Naive thymus-derived CD4-positive, alpha-beta T cell (primary cell): ENCODE data around the gene ARHGEF25. TPM values are rescaled to one million over a fixed set of nuclear protein-coding genes. Genes with fewer than 3 reads are reported as not detected.

Experiments
- ATAC-seq: fragments of 150-1000 bp; cut with Tn5 transposase; 2 replicates; pipeline ENCODE4 v1.10.0; 2021; ENCODE audit warnings: mild to moderate bottlenecking, moderate library complexity
- CTCF ChIA-PET: fragments of 350-600 bp; sonication (Branson Sonifier 250); formaldehyde crosslinking; loops from one replicate; lab custom pipeline; 2021; ENCODE audit warnings: antibody characterized with exemption; lab: Charles Lee
- POLR2A ChIA-PET: fragments of 350-600 bp; sonication (Branson Sonifier 250); formaldehyde crosslinking; loops from one replicate; lab custom pipeline; 2021; ENCODE audit warnings: antibody characterized with exemption, inconsistent platforms; lab: Charles Lee
- DNase-seq, 9 donors: peaks; one replicate each; pipeline versions ENCODE4 v3.0.0 to v3.0.0-alpha.2; 2020 to 2022; ENCODE audit warnings: mixed read lengths in 1 of 9
- H3K27ac ChIP-seq: one replicate; pipeline ENCODE4 v1.7.0; 2013; ENCODE audit warnings: mild to moderate bottlenecking, low read depth, low read length, moderate library complexity
- H3K27me3 ChIP-seq, 2 donors: one replicate each; pipeline ENCODE4 v1.7.0; 2013; ENCODE audit warnings: low read length in 2 of 2, mild to moderate bottlenecking in 2 of 2, moderate library complexity in 2 of 2; ENCODE audit not compliant: control insufficient read depth in 2 of 2, insufficient read depth in 2 of 2
- H3K36me3 ChIP-seq, 3 experiments: 1 replicate in 2 of 3; 2 replicates in 1 of 3; pipeline ENCODE4 v1.7.0; 2013; ENCODE audit warnings: low read length in 3 of 3, mild to moderate bottlenecking in 3 of 3, moderate library complexity in 1 of 3; ENCODE audit not compliant: insufficient read depth in 3 of 3, control insufficient read depth in 2 of 3
- H3K4me1 ChIP-seq, 2 donors: one replicate each; pipeline ENCODE4 v1.7.0; 2013; ENCODE audit warnings: low read length in 2 of 2, mild to moderate bottlenecking in 2 of 2, moderate library complexity in 1 of 2; ENCODE audit not compliant: control insufficient read depth in 2 of 2, insufficient read depth in 2 of 2
- H3K4me3 ChIP-seq: 2 replicates; pipeline ENCODE4 v1.7.0; 2013; ENCODE audit warnings: mild to moderate bottlenecking, low read length
- H3K9me3 ChIP-seq, 3 experiments: 1 replicate in 2 of 3; 2 replicates in 1 of 3; pipeline ENCODE4 v1.7.0; 2013; ENCODE audit warnings: low read length in 3 of 3; ENCODE audit not compliant: control insufficient read depth in 2 of 3
- H3K27ac Mint-ChIP-seq, 9 donors: one replicate each; pipeline ENCODE4 v1.8.0; 2020 to 2022; ENCODE audit warnings: mixed read lengths in 9 of 9, mild to moderate bottlenecking in 8 of 9, moderate library complexity in 5 of 9, inconsistent platforms in 2 of 9
- H3K27me3 Mint-ChIP-seq, 5 donors: one replicate each; pipeline ENCODE4 v1.8.0; 2021 to 2022; ENCODE audit warnings: mixed read lengths in 5 of 5, mild to moderate bottlenecking in 1 of 5
- H3K36me3 Mint-ChIP-seq, 5 donors: one replicate each; pipeline ENCODE4 v1.8.0; 2020 to 2022; ENCODE audit warnings: mixed read lengths in 5 of 5, mild to moderate bottlenecking in 3 of 5, inconsistent platforms in 1 of 5
- H3K4me1 Mint-ChIP-seq, 7 donors: one replicate each; pipeline ENCODE4 v1.8.0; 2020 to 2022; ENCODE audit warnings: mixed read lengths in 7 of 7, mild to moderate bottlenecking in 3 of 7, inconsistent platforms in 1 of 7
- H3K4me3 Mint-ChIP-seq, 10 donors: one replicate each; pipeline ENCODE4 v1.8.0; 2020 to 2022; ENCODE audit warnings: mild to moderate bottlenecking in 10 of 10, mixed read lengths in 10 of 10, moderate library complexity in 6 of 10, inconsistent platforms in 2 of 10
- H3K9me3 Mint-ChIP-seq, 11 donors: one replicate each; pipeline ENCODE4 v1.8.0; 2020 to 2022; ENCODE audit warnings: mixed read lengths in 11 of 11, mild to moderate bottlenecking in 4 of 11, inconsistent platforms in 1 of 11, moderate library complexity in 1 of 11
- intact Hi-C, 2 donors: fragments of 100-400 bp; cut with micrococcal nuclease; formaldehyde crosslinking; loops; one replicate each; pipeline ENCODE4 v1.15.1; 2023
- polyA plus RNA-seq, 2 donors: library from polyadenylated mRNA; unstranded; fragments of 300-500 nt; fragmentation: Illumina TruSeq; gene quantifications; one replicate each; pipeline ENCODE4 v1.2.3, GENCODE V29; 2021
- total RNA-seq, 6 experiments: library from RNA in 5 of 6; stranded (reverse) in 5 of 6; gene quantifications; 1 replicate in 5 of 6; 2 replicates in 1 of 6; pipeline ENCODE4 v1.2.3 and lab custom pipeline; 2021 to 2026

The ARHGEF25 gene
- total and polyA plus RNA-seq, 7 experiments from 2014 or later = 0.29 to 1.2 (median 0.84) TPM; not detected in 2

GRCh38 chr12:57609101-57609780 lies 2.0 kb upstream of the ARHGEF25 start:
- Mint-ChIP-seq H3K36me3 (peaks cover 0 to 13% (median 0%) of the 10 kb centered on the region in 5 donors), H3K27ac (no peak overlapping the region), H3K4me1 (peaks cover 7 to 35% (median 22%) of the 10 kb centered on the region in 7 donors), H3K4me3 (peak overlapping the region in 1 of 10 donors; percentile 25), H3K9me3 (no peaks in the 10 kb centered on the region), H3K27me3 (peaks cover 0 to 37% (median 12%) of the 10 kb centered on the region in 5 donors)
- no peak overlapping the region for H3K4me3 ChIP-seq
- DNase-seq (no peak), ATAC-seq (no peak)
- no peak overlapping the region for H3K27ac ChIP-seq
- H3K36me3 ChIP-seq = no peaks in the 10 kb centered on the region
- H3K9me3 ChIP-seq = no peaks in the 10 kb centered on the region
- CTCF ChIA-PET = interaction anchor here (1.0 kb wide), 1 partner anchor 151 kb away, joined by 3 read pairs; no protein-coding TSS in a partner anchor
- H3K4me1 ChIP-seq = peaks cover 10 to 19% of the 10 kb centered on the region in 2 donors
- POLR2A ChIA-PET = interaction anchor here (0.9 to 1.0 kb wide), 2 partner anchors 18 to 19 kb away, joined by 3 to 4 read pairs; partner anchors contain the start of gene PIP4K2C
- H3K27me3 ChIP-seq = peaks cover 0 to 2% of the 10 kb centered on the region in 2 donors
- intact Hi-C loops = no loop called here

GRCh38 chr12:57609781-57610553 lies 1.3 kb upstream of the ARHGEF25 start:
- intact Hi-C loops = no loop called here
- H3K36me3 ChIP-seq = no peaks in the 10 kb centered on the region

GRCh38 chr12:57610554-57611107 lies 604 bp upstream of the ARHGEF25 start:
- DNase-seq = no peak
- Mint-ChIP-seq H3K27me3 (peaks cover 0 to 49% (median 18%) of the 10 kb centered on the region in 5 donors), H3K36me3 (peaks cover 0 to 13% (median 0%) of the 10 kb centered on the region in 5 donors), H3K9me3 (no peaks in the 10 kb centered on the region), H3K4me1 (peaks cover 3 to 23% (median 10%) of the 10 kb centered on the region in 7 donors), H3K4me3 (peak overlapping the region; percentile 65 to 85 (median 80)), H3K27ac (peak overlapping the region in 6 of 9 donors; percentile 15 to 84 (median 42))
- ChIA-PET CTCF (interaction anchor here (0.8 kb wide), 1 partner anchor 131 kb away, joined by 3 read pairs; no protein-coding TSS in a partner anchor), POLR2A (interaction anchor here (0.6 to 1.1 kb wide), 3 partner anchors 8 to 510 kb away, joined by 3 to 4 read pairs (median 3); no protein-coding TSS in a partner anchor)
- Histone ChIP-seq H3K36me3 (no peaks in the 10 kb centered on the region), H3K27me3 (peaks cover 0 to 2% of the 10 kb centered on the region in 2 donors), H3K4me1 (peaks cover 0 to 11% of the 10 kb centered on the region in 2 donors), H3K4me3 (peak overlapping the region; percentile 60), H3K27ac (no peak overlapping the region), H3K9me3 (no peaks in the 10 kb centered on the region)
- intact Hi-C loops = no loop called here
- ATAC-seq = peak; percentile 24

More at GRCh38 chr12:57609781-57610553, 1.3 kb upstream of the ARHGEF25 start:
- H3K9me3 Mint-ChIP-seq = no peaks in the 10 kb centered on the region
- CTCF ChIA-PET = interaction anchor here (0.8 to 1.0 kb wide), 2 partner anchors 132 to 151 kb away, joined by 3 read pairs; no protein-coding TSS in a partner anchor
- peaks cover 0 to 44% (median 15%) of the 10 kb centered on the region in 5 donors for H3K27me3 Mint-ChIP-seq
- H3K27ac ChIP-seq = no peak overlapping the region
- peaks cover 0 to 13% (median 0%) of the 10 kb centered on the region in 5 donors for H3K36me3 Mint-ChIP-seq
- DNase-seq = no peak
- POLR2A ChIA-PET = interaction anchor here (0.9 to 1.1 kb wide), 3 partner anchors 10 to 20 kb away, joined by 3 to 4 read pairs (median 3); partner anchors contain the start of gene PIP4K2C
- H3K9me3 ChIP-seq = no peaks in the 10 kb centered on the region
- H3K4me3 Mint-ChIP-seq = peak overlapping the region; percentile 65 to 85 (median 80)
- H3K4me1 Mint-ChIP-seq = peaks cover 7 to 29% (median 16%) of the 10 kb centered on the region in 7 donors
- H3K4me1 ChIP-seq = peaks cover 6 to 17% of the 10 kb centered on the region in 2 donors
- no peak for ATAC-seq
- H3K4me3 ChIP-seq = no peak overlapping the region
- H3K27me3 ChIP-seq = peaks cover 0 to 2% of the 10 kb centered on the region in 2 donors
- peak overlapping the region in 3 of 9 donors; percentile 15 to 84 (median 49) for H3K27ac Mint-ChIP-seq

DNA sequence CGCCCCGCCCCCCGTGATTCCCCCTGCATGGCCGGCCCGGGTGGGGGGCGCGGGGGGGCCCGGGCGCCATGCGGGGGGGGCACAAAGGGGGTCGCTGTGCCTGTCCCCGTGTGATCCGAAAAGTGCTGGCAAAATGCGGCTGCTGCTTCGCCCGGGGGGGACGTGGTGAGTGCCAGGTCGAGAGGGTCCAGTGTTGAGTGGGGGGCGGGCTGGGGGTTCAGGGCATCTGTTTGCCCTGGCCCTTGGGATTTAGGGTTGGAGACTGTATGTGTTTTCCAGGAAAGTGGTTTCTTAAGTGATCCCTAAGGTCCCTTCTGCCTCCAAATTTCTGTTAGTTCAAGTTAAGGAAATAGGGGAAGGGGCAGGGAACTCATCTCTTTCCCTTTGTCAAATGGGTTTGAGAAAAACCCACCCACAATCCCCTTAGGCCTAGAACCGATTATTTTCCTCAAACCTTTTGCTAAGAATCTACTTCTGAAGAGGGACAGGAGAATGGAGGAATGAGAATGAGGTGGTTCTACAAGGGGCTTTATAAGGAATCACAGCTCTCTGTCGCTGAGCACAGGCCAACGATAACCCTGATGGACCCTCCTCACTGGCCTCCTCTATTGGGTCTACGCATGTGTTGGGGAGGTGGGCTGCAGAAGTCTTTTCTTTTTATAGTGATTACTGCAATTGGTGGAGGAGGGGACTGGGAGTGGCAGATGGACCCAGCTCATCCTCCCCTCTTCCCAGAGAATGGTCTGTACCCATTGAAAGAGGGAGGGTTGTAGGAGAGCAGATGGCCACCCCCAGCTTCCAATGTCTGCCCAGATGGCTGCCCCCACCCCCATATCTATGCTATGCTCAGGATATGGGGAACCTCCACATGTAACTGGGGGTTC lies 834 bp downstream of the ARHGEF25 start:
- peaks cover 0 to 8% of the 10 kb centered on the region in 2 donors for H3K4me1 ChIP-seq
- Mint-ChIP-seq H3K9me3 (no peaks in the 10 kb centered on the region), H3K27me3 (peaks cover 0 to 62% (median 31%) of the 10 kb centered on the region in 5 donors), H3K27ac (no peak overlapping the region), H3K4me1 (peaks cover 0 to 13% (median 6%) of the 10 kb centered on the region in 7 donors), H3K36me3 (peaks cover 0 to 13% (median 0%) of the 10 kb centered on the region in 5 donors), H3K4me3 (peak overlapping the region; percentile 49 to 88 (median 73))
- intact Hi-C loops = no loop called here
- peaks cover 0 to 2% of the 10 kb centered on the region in 2 donors for H3K27me3 ChIP-seq
- ATAC-seq (no peak), DNase-seq (no peak)
- POLR2A ChIA-PET = interaction anchor here (0.8 to 1.0 kb wide), 2 partner anchors 9 to 21 kb away, joined by 3 to 4 read pairs; partner anchors contain the start of gene PIP4K2C
- H3K4me3 ChIP-seq = no peak overlapping the region
- H3K27ac ChIP-seq = no peak overlapping the region
- no peaks in the 10 kb centered on the region for H3K9me3 ChIP-seq
- H3K36me3 ChIP-seq = no peaks in the 10 kb centered on the region
- CTCF ChIA-PET = interaction anchor here (1.3 to 1.5 kb wide), 2 partner anchors 9 to 32 kb away, joined by 3 read pairs; no protein-coding TSS in a partner anchor

DNA sequence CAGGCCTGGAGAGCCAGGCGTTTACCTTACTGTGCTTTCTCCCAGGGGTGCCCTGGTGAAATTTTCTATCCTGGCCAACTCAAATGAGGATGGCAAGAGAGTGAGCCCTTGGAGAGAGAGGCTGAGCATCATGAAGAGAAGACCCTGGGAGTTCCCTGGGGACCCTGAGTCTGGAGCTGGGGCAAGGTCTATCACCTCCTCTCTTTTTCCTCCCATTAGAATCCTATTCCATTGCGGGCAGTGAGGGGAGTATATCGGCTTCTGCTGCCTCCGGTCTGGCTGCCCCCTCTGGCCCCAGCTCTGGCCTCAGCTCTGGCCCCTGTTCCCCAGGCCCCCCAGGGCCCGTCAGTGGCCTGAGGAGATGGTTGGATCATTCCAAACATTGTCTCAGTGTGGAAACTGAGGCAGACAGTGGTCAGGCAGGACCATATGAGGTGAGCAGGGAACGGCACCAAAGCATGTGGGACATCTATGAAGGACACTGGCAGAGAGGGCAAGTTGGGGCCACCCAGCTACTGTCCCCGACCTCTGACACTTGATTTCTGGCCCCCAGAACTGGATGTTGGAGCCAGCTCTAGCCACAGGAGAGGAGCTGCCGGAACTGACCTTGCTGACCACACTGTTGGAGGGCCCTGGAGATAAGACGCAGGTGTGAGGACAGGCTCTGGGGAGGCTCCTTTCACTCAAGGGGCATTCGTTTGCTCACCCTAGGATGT lies 1.6 kb downstream of the ARHGEF25 start:
- peaks cover 0 to 6% of the 10 kb centered on the region in 2 donors for H3K27me3 ChIP-seq
- no peaks in the 10 kb centered on the region for H3K36me3 ChIP-seq
- POLR2A ChIA-PET = interaction anchor here (0.8 kb wide), 1 partner anchor 21 kb away, joined by 4 read pairs; the partner anchor contains the start of gene PIP4K2C
- ATAC-seq = no peak
- intact Hi-C loops = no loop called here
- DNase-seq = no peak
- no peaks in the 10 kb centered on the region for H3K9me3 Mint-ChIP-seq
- peaks cover 0 to 13% (median 6%) of the 10 kb centered on the region in 7 donors for H3K4me1 Mint-ChIP-seq
- H3K27ac ChIP-seq = no peak overlapping the region
- H3K27me3 Mint-ChIP-seq = peaks cover 8 to 70% (median 39%) of the 10 kb centered on the region in 5 donors
- CTCF ChIA-PET = interaction anchor here (1.3 to 1.5 kb wide), 2 partner anchors 8 to 33 kb away, joined by 3 read pairs; no protein-coding TSS in a partner anchor
- H3K4me3 Mint-ChIP-seq = peak overlapping the region in 7 of 10 donors; percentile 17 to 88 (median 49)
- peaks cover 0 to 8% (median 0%) of the 10 kb centered on the region in 5 donors for H3K36me3 Mint-ChIP-seq
- peaks cover 0 to 8% of the 10 kb centered on the region in 2 donors for H3K4me1 ChIP-seq
- H3K9me3 ChIP-seq = no peaks in the 10 kb centered on the region
- no peak overlapping the region for H3K4me3 ChIP-seq
- H3K27ac Mint-ChIP-seq = no peak overlapping the region
